Stimulated activated CD4-positive, alpha-beta T cell treated with anti-CD3 and anti-CD28 coated beads, Interleukin-1b, Interleukin-23, amount 100 ng/mL, for 24 hours (primary cell): Measurements from ENCODE around the gene PFDN4.

Experiments
- DNase-seq, 4 experiments: peaks; one replicate each; pipeline ENCODE4 v3.0.0-alpha.2; 2020; ENCODE audit warnings: low read depth in 4 of 4, low spot score in 1 of 4

The PFDN4 gene

GRCh38 chr20:54200487-54201267, 7.2 kb upstream of the PFDN4 start:
- no peak for DNase-seq

- no peak for DNase-seq
Measured at GRCh38 chr20:54201268-54201846, 6.5 kb upstream of the PFDN4 start.

- no peak for DNase-seq
Measured at GRCh38 chr20:54203281-54203680, 4.6 kb upstream of the PFDN4 start.

- DNase-seq = no peak
Measured at GRCh38 chr20:54204063-54204462, 3.8 kb upstream of the PFDN4 start.

GRCh38 chr20:54204481-54204880, 3.4 kb upstream of the PFDN4 start:
- no peak for DNase-seq

- no peak for DNase-seq
Measured at GRCh38 chr20:54205450-54205849, 2.4 kb upstream of the PFDN4 start.

- no peak for DNase-seq
Measured at GRCh38 chr20:54207053-54207742, 689 bp upstream of the PFDN4 start.

GRCh38 chr20:54208548-54209176, 775 bp downstream of the PFDN4 start:
- DNase-seq = no peak

GRCh38 chr20:54209216-54209813, 1.4 kb downstream of the PFDN4 start:
- no peak for DNase-seq

- DNase-seq = no peak
Measured at GRCh38 chr20:54212226-54212625, 4.3 kb downstream of the PFDN4 start.

GRCh38 chr20:54212871-54213270, 5.0 kb downstream of the PFDN4 start:
- no peak for DNase-seq

- DNase-seq = no peak
Measured at GRCh38 chr20:54214566-54214965, 6.7 kb downstream of the PFDN4 start.

- no peak for DNase-seq
Measured at GRCh38 chr20:54215157-54215789, 7.4 kb downstream of the PFDN4 start.

GRCh38 chr20:54217762-54218161, 9.9 kb downstream of the PFDN4 start:
- DNase-seq = no peak

- DNase-seq = no peak
Measured at GRCh38 chr20:54218470-54218869, 10.6 kb downstream of the PFDN4 start.

GRCh38 chr20:54219751-54220426, 12.0 kb downstream of the PFDN4 start:
- DNase-seq = no peak

GRCh38 chr20:54220722-54221121, 12.8 kb downstream of the PFDN4 start:
- DNase-seq = no peak

GRCh38 chr20:54221353-54221752, 13.5 kb downstream of the PFDN4 start:
- DNase-seq = no peak

- no peak for DNase-seq
Measured at GRCh38 chr20:54221996-54222890, 14.4 kb downstream of the PFDN4 start.
